Stimulated activated CD8-positive, alpha-beta memory T cell treated with anti-CD3 and anti-CD28 coated beads, Interleukin-12 subunit alpha, Interleukin-12 subunit beta, amount 100 ng/mL, for 1 hour (primary cell): ENCODE data around the gene RNU6-9.

ENCODE experiments used
- DNase-seq: peaks from one replicate; pipeline ENCODE4 v3.0.0-alpha.2; 2020; ENCODE audit warnings: low read depth

Gene RNU6-9

DNA sequence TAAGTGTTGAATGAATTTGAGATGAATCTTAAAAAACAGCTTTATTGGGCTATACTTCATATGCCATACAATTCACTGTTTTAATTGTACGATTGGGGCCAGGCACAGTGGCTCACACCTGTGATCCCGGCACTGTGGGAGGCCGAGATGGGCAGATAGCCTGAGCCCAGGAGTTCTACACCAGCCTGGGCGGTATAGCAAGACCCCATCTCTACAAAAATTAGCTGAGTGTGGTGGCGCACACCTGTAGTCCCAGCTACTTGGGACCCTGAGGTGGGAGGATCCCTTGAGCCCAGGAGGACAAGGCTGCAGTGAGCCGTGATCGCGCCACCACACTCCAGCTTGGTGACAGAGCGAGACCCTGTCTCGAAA lies 42.9 kb downstream of the RNU6-9 start:
- no peak for DNase-seq

DNA sequence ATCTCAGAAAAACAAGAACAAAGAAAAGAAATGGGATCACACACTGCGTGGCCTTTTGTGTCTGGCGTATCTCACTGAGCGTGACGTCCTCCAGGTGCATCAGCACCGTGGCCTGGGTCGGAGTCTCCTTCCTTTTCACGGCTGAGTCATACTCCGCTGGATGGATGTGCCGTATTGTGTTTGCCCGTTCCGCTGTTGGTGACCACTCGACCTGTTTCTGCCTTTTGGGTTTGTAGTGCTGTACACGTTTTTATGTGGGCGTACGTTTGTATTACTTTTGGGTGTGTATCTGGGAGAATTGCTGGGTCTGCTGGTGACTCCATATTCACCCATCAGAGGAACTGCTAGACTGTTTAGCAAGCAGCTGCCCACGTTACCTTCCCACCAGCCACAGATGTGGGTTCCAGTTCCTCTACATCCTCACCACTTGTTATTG lies 44.0 kb downstream of the RNU6-9 start:
- no peak for DNase-seq

DNA sequence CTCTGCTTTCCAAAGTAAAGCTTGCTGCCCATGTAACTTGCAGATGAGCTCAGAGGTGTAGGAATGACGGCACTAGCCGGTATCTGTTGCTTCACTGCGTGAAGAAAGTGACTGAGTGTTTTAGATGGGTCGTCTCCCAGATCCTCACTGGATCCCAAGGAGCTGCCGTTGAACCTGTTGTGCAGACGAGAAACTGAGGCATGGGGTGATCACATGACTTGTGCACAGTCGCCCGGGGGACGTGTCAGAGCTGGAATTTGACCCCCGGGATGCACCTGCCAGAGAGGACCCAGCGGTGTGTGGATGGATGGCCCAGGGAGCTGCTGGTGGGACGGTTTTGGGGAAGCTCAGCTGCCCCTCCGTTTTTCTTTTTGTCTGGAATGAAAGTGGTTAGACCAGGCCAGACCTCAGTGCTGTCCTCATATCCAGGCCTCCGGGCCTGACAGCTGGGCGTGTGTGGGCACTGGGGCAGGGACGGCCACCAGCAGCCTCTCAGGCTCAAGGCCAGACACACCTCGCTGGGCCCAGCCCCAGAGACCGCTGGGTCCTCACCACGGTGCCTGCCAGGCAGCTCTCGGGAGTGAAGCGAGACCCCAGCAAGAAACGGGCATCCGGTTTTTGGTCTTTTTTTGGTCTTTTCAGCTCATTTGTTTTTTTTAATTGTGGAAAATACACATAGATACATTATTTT lies 45.1 kb downstream of the RNU6-9 start:
- no peak for DNase-seq

DNA sequence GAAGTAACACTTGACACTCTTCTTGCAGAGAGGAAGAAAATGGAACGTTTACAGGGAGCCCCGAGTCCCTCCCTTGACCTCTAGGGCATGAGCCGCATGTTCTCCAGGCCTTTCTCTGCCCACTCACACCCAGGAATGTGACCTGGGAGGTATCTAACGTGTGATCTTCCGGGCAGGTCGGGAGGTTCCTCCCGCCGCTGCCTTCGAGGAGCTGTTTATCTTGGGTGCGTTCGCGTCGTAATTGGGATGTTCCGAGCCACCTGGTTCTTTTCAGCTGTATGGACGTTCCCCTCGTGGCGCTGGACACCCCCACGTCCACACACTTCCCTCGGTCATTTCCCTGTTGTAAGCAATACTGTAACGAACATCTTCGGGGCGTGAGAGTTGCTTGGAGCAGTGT lies 46.2 kb downstream of the RNU6-9 start:
- no peak for DNase-seq

DNA sequence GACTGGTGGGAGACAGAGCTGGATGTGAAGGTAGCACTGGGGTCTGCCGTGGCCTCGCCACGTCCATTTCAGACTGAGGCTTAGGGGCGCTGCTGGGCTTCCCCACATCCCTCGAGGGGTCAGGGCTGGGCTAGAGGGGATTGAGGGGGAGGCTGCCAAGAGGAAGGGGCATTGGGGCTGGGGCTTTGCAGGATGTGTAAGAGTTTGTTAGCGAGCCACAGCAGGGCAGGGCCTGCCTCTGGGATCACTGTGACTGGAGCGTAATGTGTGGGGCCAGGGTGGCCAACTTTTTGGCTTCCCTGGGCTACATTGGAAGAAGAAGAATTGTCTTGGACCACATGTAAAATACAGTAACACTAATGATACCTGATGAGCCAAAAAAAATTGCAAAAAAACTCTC lies 46.6 kb downstream of the RNU6-9 start:
- DNase-seq, result no peak

DNA sequence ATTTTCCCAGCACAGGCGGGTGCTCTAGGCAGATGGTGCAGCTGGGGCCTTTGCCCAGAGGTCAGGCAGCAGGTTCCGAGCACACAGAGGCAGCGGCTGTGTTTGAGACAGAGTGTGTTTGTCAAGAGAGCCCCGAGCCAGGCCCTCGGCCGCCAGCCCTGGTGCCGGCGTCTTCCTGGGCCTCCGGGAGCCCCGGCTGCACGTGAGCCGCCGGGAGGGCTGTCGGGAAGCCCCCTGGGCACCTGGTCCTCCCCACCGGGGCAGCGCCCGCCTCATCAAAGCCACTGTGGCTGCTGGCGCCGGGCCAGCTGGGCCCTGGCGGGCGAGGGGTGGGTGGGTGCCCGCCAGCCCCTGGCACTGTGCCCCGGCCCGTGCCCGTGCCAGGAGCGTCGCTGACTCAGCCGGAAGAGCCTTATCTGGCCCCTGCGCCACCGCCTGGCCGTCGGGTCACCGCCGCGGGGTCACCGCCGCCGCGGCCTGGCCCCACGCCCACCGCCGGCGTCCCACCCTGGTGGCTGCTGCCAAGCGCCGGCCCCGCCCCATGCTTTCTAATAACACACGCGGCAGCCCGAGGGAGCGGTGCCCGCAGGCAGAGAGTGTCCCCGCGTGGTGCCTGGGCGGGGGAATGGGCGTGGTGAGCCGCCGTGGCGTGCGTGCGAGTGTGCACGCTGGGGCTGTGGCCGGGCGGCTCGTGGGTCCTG lies 47.5 kb downstream of the RNU6-9 start:
- DNase-seq, result peak; percentile 48

DNA sequence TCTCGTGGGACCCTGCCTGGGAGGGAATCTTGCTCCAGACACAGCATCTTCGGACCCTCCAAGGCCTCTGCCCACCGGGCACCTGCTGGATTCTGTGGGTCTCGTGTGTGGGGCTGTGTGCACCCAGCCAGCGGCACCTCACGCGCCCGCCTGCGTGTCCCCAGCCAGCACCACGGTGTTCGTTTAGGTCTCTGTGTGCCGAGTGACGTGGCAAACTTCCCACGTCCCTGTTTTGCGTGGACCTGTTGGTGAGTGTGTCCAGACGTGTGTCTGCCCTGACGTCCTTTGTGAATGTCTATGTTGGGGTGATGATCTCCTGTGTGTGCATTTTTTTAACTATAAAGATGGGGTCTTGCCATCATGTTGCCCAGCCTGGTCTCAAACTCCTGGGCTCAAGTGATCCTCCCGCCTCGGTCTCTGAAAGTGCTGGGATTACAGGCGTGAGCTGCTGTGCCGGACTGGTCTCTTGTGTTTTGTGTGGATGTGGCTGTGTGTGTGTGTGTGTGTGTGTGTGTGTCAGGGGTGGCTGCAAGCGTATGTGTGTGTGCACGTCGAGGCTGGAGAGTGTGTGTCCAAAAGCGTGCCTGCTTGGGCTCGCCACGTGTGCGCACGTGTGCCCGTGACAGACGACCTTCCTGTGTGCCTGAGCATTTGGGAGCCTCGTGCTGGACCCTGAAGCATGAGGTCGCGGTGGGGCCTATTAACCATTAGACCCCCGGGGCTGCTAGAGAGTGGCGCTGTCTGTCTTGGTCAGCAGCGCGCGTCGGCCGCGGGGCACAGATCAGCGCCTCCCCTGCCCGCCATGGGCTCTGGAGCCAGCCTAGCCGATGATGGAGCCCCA lies 48.2 kb downstream of the RNU6-9 start:
- no peak for DNase-seq

DNA sequence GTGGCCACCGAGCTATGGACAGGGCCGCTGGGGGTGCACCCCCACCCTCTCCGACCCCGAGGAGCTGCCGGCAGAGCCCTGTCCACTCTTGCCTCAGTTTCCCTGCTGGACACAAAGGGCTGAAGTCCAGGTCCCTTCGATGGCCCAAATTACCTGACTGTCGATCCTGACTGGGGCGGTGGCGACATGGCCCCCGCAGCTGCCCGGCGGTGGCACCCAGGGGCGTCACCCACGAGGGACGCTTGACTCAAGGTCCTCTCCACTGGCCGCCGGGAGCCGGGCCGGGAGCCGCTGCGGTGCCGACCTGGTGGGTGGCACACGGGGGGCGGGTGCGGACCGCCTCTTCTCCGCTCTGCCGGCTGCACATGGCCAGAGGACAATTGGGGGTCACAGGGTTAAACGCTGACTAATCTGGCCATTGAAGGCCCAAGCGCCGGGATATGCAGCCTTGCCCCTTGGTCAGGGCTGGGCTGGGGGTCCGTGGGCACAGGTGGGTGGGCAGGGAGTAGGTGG lies 48.9 kb downstream of the RNU6-9 start:
- DNase-seq, result no peak
